HG03095 (cell line): ENCODE measurements around the gene FBXO40.

Experiments
- ATAC-seq: cut with Tn5 transposase; IDR thresholded peaks from one replicate; pipeline ENCODE4 v1.9.1; 2021; ENCODE audit warnings: moderate library complexity; ENCODE audit not compliant: unreplicated experiment

FBXO40 gene

GRCh38 chr3:121660356-121661171 is 67.4 kb downstream of the FBXO40 start, which contains the start of gene HCLS1:
Gene HCLS1 (minus strand): TSS chr3:121660903. CDS start chr3:121658347, 2,556 bp downstream.
- peak; percentile 82 for ATAC-seq

DNA sequence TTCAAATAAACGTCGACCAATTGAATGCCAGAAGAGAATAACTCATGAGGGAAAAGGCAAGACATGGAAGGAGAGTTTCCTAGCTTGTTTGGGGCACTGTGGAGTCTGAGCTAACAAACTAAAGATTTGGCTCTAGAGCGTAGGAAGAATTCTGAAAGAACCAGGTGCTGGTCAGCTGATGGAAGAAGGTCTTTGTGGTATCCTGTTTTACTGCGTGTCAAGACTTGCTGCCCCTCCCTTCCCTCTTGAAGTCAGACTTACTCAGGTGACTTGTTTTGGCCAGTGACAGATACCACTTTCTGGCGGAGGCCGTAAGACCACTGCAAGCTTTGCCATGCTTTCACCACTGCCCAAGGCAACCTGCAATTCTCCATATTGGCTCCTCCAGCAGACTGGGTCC is 68.2 kb downstream of the FBXO40 start:
- ATAC-seq: no peak

DNA sequence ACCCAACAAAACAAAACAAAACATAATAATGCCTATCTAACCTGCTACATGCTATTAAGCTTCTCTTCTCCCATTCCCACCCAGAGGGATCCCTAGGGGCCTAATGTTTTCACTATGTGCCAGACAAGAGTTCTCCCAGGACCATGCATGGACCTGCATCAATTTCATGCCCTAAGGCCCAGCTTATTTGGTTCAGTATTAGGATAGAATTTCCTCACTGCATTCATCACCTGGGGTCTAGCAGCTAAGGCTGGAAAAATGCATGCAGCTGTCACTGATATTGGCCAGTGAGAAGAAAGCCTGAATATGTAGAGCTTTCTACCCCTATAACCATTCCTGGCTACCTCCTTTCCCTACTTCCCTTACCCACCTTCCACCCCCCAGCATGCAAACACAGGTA is 69.6 kb downstream of the FBXO40 start:
- no peak for ATAC-seq

DNA sequence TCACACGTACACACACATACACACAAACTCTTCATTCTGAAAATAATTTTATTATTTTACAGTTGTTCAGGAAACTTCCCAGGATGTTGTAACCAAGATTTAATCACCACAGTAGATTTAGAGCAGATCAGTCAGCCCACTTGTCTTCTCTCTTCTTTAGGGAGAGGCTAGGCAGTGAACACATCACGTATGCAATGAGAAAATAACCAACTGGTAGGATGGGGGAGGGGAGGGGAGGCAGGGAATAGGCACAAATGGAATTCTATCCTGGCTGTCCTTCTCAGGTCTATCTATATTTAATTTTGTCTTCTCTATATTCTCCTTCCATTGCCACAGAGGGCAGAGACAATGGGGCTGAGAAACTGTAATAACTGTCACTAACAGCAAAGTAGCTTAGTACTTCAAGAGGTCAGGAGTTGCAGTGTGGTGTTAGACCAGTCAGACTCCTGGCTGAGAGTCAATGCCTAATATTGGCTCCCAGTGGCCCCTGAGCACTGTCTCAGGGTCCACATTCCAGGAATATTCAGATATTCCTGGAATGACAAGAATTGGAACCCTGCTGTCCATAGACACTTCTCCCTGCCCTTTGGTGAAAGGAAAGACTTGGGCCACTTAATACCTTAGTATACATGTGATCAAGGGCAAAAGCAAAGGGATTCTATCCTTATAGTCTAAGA is 70.1 kb downstream of the FBXO40 start:
- no peak for ATAC-seq

GRCh38 chr3:121665488-121665887 is 72.3 kb downstream of the FBXO40 start:
- ATAC-seq: no peak

- ATAC-seq: no peak
These were observed 74.2 kb downstream of the FBXO40 start for GRCh38 chr3:121667333-121667732.

GRCh38 chr3:121670676-121671075 is 77.5 kb downstream of the FBXO40 start:
- no peak for ATAC-seq

- ATAC-seq: no peak
These were observed 84.0 kb downstream of the FBXO40 start for GRCh38 chr3:121677141-121677540.
